HG02678 (cell line): Measurements from ENCODE around the gene RASAL3.

Source experiments
- ATAC-seq: cut with Tn5 transposase; IDR thresholded peaks from one replicate; pipeline ENCODE4 v1.9.1; 2021; ENCODE audit warnings: mild to moderate bottlenecking, moderate library complexity; ENCODE audit not compliant: unreplicated experiment

The RASAL3 gene

DNA sequence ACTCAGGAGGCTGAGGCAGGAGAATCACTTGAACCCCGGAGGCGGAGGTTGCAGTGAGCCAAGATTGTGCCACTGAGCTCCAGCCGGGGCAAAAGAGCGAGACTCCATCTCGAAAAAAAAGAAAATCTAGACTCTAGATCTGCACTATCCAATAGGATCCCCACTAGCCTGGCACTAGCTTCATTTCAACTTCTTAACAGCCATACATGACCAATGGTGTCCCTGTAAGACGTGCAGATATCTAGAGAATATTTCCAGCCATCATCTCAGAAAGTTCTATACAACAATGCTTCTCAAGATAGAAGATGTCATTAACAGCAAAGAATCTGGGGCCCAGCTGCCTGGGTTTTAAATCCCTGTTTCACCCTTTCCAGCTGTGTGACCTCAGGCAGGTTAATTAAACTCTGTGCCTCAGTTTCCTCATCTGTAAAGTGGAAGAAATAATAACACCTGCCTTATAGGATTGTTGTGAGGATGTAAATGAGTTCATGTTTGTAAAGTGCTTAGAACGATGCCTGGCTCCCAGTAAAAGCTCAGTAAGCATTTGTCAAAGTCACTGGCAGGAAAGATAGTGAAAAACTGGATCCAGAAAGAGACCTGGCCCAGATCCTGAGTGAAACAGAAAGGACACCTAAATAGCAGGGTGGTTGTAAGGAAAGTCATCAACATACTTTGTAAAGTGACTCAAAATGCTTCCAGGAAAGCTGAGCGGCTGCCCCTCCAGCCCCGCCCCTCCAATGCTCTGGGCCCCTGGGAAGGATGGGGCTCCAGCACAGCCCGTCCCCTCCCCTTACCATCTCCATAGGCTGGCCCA, 28.1 kb downstream of the RASAL3 start:
- ATAC-seq, result no peak

DNA sequence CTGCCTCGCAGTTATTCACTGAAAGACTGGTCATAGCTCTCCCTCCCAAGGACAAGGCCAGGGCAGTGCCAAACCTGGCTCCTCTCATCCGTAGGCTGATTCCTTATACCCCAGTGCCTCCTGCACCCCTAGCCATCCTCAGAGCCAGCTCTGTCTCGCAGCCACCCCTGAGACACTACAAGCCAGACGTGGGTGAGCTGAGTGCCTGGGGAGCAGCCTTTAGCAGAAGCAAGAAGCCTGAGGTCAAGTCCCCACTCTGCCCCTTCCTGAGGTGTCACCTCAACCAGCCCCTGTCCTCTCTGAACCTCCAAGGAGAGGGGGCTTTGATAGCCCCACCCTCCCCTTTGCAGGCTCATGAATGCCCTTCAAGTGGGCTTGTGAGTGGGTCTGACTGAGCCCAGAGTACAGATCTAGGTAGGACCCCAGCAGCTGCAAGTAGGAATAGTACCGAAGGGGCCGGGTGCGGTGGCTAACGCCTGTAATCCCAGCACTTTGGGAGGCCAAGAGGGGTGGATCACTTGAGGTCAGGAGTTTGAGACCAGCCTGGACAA, 30.8 kb downstream of the RASAL3 start:
- no peak for ATAC-seq

DNA sequence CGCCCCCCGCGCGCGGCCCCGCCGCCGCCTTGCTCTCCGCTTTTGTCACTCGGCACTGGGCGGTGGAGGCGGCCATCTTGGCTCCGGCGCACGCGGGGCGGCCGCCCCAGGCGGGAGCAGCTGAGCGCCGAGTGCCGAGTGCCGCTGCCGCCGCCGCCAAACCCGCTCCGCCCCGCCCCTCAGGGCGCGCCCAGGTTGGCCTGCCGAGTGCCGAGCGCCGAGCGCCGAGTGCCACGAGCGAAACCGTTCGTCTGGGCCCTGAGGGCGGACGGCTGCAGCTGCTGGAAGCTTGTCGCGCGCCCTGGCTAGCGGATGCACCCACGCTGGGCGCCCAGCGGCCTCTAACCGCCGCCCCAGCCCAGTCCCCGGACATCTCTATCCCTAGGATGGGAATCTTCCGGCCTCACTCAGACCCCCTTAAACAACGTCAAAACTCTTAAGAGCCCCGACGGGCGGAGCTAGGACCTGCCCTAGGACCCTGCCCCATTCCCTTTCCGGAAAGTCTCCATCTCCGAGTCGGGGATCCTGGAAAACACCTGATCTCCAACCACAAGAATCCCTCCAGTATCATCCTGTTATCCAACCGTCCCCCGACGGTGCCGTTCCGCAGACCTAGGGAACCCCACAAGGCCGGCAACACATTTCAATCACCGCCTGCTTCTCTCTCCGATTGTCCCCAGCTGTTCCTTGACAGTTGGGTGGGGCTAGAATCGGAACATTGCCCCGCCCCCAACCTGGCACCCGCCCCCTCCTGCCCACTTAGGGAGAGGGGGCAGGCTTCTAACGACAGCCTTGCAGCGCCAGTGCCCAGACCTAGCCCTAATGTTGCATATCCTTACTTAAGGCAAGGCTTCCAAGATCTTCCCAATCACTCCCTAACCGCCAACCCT, 31.5 kb downstream of the RASAL3 start:
- ATAC-seq, result peak; percentile 71

DNA sequence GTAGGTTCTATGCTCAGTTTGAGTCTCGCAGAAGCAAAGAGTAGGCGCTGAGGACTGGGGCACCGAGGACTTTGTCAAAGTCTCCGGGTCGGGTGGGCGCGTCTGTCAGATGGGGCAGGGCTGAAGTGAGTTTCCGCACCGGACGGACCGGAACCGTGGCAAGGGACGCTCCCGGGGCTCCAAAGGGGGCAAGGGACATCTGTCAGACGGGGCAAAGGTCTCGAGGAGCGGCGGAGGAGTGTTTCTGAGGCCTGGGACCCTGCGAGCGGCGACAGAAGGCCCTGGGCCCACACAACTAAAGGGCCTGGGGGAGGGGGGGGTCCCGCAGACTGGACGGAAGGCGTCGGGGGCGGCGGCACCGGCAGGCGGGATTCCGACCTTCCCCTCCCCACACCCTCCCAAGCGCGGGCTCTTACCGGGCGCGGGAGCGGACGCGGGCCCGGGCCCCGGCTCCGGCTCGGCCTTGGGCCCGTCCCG, 32.3 kb downstream of the RASAL3 start:
- peak; percentile 7 for ATAC-seq

DNA sequence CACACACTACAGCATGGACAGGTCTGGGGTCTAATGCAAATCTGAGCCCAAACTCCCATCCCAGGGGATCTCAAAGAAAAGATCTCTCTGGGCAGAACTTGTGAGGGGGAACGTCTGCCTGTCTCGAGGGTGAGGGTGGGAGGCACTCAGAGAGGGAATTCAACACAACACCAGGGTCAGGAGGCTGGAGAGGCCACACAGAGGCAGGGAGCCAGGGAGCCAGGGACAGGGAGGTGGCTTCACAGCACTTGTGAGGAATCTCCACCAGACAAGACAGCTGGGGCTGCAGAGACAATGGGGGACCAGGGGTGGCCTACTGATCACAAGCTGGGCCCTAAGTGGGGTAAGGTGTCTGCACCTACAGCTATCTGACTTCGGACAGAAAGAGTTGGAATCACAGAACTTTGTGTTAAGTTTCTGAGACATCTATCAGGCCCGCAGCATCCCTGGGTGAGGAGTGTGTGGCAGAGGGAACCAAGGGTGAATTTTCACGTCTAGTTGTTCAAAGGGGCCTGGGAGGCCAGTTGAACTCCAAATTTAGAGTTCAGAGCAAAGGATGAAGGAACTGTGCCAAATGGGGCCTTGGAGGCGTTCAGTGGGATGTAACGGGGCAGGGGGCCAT, 32.8 kb downstream of the RASAL3 start:
- no peak for ATAC-seq

DNA sequence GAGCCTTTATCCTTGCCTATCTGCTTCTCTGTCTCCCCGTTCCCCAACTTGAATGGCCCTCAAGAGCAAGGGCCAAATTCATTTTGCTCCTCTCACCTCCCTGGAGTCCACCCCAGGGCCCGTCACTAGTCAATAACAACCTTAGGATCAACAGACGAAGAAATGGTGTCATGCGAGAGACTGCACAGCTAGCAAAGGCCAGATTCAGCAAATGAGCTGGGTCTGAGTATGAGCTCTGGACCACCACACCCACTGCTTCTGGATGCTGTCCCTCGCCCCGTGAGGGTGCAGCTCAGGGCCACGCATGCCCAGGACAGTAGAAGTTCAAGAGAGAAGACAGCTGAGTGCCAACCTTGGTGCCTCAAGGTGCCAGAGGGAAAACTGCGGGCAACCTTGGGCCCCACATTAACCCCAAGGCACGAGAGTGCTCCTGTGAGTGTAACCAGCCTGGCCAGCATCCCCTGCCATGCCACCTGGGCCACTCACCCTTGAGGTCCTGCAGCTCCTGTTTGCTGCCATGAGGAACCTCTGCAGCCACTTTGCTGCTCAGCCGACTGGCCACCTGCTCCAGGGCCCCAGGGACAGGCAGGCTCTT, 33.7 kb downstream of the RASAL3 start:
- no peak for ATAC-seq

DNA sequence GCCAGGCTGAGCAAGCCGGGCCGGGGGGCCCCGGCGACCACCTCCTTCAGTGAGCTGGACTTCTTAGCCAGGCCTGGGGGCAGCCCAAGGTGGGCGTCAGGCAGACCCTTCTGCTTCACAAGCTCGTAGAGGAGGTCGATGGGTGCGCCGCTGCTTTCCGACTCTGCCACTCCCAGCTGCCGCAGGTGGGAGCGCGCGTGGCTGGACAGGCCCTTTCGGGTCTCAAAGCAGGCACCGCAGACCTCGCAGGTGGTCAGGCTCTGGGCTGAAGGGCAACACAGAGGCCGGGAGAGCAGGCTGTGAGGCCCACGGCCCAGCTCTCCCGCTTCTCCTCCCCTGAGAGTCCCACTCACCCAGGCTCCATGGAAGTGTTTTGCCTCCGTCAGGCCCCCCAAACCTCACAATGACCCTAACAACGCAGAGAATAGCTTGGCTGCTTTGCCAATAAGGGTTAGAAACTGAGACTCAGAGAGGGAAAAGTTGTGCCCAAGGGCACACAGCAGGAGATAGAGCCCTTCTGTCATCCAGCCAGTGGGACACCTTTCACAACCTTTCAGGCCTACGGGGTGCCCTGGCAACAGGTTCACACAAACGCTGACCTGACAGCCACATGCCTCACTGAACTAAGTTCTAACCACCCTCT, 34.4 kb downstream of the RASAL3 start:
- ATAC-seq, result no peak

DNA sequence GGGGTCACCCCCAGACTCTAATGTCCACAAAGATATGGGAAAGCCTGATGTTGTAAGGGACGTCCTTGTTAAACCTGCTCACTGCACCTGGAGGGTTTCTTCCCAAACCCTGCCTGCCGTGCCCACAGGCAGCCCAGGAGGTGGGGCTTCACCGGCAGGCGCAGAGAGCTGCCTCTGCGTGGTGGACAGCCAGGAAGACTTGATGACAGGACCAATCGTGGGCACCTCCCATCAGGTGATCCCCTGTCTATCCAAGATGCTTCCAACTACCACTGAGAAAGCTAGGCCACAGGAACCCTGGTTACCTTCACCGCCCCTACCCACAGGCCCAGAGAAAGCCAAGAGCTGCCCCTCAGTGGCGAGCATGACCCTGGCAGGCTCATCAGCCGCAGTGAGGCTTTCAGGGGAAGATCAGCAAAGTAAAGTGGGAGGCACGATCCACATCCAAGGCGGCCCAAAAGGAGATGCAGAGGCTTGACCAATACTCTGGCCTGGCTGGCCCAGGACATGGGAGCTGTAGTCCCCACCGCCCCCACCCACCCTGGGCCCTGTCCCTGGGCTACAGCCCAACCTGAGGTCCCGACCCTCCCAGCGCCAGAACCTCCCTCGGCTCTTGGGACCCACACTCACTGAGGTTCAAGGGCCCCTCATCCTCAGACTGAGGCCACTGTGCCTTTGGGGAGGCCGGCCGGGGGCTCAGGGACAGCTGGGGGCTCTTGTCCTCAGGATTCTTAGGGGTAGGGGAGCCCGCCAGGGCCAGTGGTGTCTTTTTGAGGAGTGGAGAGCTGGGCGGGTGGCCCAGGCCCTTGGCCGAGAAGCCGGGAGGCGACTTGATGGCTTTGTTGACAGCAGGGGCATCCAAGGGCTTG, 35.2 kb downstream of the RASAL3 start:
- ATAC-seq, result no peak

DNA sequence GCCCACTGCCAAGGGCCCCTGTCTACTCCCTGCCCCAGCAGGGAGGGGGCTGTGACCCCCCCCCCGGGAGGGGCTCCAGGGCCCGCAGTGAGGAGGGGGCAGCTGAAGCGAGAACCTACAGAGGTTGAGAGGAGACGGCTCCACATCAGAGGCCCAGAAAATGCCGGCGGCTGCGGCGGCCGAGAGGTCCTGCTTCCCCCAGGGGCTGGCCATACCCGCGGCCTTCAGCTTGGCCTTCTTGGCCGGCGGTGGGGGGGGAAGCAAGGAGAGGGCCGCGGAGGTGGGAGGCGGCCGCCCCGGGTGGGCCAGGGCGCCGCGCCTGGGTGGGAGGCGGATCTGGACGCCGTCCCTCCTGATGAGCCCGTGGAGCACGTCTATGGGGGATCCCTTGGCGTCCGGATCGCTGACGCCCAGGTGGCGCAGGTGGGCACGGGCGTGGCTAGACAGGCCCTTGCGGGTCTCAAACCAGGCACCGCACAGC, 36.3 kb downstream of the RASAL3 start:
- no peak for ATAC-seq

DNA sequence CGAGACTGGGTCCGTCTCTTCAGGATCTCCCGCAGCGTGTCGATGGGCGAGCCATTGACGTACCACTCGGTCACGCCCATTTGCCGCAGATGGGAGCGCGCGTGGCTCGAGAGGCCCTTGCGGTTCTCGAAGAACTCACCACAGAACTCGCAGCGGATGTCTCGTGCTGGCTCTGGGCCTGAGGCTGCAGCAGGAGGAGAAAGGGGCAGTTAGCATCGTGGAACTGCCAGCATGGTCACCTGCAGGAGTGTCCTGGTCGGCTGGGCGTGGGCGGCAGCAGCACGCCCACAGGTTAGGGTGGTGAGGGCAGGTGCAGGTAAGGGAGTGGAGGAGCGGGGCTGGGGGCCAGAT, 37.0 kb downstream of the RASAL3 start:
- no peak for ATAC-seq

DNA sequence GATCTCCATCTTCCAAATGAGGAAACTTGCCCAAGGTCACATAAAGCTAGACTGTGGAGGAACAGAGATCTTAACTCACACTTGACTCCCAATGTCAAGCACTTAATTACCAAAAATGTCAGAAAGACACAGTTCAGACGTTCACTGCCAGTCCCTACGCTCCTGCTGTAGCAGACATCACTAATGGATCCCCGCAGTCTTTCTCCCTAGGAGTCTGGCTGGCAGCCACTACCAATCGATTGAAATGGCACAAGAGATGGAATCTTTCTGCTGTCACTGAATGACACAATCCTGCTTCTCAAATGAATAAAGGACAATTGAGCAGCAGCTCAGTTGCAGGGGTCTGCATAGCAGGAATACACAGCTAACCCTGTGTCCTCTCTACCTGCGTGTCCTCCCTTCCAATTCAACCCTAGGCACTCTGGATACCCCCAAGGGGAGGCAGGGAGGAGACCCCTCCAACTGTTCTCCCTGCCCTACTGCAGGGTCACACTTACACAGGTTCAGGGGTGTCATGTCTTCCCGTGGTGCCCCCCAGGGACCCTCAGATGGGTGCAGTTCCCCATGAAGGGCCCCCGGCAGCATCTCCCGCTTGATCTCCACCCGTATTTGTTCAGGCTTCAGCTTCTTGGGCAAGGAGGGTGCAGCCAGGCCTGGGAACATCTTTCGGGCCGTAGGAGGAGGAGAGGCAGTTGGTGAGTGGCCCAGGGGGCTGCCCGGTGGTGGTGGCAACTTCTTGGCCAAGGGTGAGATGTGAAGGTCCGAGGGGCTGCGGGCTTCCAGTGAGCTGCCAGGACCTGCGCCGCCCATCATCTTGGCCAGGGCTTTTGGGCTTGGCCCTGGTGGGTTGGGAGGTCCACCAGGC, 37.6 kb downstream of the RASAL3 start:
- no peak for ATAC-seq

DNA sequence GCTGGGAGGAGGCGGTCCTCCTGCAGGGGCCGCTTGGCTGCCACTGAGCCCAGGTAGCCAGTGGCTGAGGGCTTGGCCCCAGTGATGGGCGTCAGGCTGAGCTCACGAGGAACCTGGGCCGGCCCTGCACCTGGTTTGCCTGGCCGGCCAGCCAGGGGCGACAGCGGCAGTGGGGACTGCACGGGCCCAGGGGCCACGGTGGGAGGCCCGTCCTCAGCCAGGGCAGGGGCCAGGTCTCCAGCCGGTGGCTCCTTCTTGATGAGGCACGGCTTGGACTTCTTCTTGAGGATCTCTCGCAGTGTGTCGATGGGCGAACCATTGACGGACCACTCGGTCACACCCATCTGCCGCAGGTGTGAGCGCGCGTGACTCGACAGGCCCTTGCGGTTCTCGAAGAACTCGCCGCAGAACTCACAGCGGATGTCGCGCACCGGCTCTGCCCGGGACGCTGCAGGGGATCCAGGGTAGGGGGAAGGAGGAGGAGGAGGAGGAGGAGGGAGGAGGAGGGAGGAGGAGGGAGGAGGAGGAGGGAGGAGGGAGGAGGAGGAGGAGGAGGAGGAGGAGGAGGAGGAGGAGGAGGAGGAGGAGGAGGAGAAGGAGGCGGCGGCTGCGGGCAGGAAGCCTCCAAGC, 38.9 kb downstream of the RASAL3 start:
- no peak for ATAC-seq

DNA sequence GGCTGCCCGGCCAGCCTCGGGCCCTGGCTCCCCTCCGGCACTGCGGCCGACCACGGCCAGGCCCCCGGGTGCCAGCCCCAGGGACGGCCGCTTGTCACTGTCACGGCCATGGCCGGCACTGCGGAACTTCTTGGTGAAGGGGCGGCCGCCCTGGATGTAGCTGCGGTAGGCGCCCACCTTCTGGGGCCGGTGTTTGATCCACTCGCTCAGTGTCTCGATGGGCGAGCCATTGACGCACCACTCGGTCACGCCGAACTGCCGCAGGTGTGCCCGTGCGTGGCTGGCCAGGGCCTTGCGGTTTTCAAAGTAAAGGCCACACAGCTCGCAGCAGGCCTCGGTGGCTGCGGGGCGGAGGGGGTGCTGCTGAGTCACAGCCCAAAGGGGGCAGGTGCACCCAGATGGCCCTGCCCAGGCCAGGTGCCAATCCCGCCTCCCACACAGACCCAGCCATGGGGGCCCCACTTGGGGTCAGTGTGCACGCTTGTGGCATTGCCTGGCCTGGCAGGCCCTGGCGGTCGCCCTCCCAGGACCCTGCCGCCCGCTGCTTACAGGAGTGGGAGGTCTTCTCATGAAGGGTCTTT, 39.6 kb downstream of the RASAL3 start:
- ATAC-seq, result no peak

DNA sequence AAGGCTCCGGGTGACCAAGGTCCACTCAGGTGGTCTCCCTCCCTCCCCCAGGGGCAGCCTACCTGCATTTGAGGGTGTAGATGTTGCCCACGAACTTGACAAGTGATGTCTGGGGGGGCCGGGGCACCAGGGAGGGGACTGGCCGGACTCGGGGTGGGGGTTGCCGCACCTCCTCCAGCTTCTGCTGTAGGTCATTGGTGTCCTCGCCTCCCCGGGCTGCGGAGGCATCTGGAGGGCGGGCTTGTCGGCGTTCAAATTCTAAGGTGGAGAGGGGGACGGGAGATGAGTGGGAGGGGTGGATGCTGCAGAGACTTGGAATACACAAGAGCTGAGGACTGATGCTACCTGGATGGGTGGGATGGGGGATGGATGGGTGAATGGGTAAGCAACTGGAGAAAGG, 40.2 kb downstream of the RASAL3 start:
- ATAC-seq, result no peak

DNA sequence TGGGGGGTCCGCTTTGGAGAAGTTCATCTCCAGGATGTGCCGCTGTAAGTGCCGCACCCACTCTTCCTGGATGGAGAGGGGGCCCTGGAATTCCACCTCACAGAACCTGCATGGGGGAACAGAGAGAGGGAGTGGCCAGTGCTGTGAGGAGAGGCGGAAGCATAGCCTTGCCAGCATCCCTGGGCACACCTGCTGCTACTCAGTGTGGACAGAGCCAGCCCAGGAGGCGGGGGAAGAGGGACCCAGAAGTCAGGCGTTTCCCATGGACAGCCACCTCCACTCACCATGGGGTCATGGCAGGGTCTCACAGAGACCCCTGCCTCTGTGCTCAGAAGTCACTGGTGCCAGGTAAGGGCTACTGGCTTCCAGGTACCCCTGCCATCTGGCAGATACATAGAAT, 41.2 kb downstream of the RASAL3 start:
- no peak for ATAC-seq

DNA sequence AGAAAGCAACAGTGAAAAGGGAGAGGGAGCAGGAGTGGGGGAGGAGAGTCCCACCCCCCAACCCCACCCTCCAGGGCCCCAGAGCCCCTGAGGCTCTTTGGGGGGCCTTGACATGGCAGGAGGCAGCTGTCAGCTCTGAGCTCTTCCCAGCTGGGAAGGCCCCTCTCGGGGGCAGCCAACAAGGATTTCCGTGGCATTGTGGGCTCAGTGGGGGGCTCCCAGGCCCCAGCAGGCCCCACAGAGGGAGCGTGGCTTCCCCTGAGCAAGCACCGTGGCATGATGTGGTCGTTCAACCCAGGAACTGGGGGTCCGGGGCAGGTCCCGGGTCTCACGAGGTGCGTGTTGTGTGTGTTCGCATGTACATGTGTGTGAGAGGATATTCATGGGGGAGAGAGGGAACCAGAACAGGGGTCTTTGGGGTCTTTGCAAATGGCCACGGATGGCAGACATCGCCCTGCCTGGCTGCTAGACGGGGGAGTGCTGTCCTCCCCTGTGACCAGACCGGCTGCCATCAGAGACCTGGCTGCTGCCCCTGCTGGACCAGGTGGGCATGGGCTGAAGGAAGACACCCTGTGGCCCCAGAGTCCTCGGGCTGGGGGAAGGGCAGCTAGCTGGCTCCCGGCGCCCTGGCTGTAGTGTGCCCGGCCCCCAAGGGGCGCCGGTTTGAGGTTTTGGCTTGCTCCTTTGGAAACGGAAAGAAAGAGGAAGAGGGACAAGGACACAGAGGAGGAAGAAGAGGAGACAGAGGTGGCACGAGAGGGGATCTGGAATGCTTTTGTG, 41.9 kb downstream of the RASAL3 start:
- no peak for ATAC-seq
